ENCODE measurements around the gene OOSP3. TPM values are rescaled to one million over a fixed set of nuclear protein-coding genes. Genes with fewer than 3 reads are reported as not detected.

The OOSP3 gene
- total RNA-seq, 1 donor from 2014 or later: not detected

GRCh38 chr11:59943997-59944714, 65.6 kb downstream of the OOSP3 start:
- no peak for DNase-seq (ENCODE audit: low spot score)

GRCh38 chr11:59944720-59945119, 66.1 kb downstream of the OOSP3 start:
- no peak for DNase-seq (ENCODE audit: low spot score)

Other genes with a start within 250 kb of the OOSP3 start
- 38.1 TPM for gene PATL1, start 209.7 kb upstream of the OOSP3 start, total RNA-seq
- not detected for gene OR10V1, start 164.9 kb upstream of the OOSP3 start, total RNA-seq
- 31.8 TPM for gene STX3, start 123.4 kb upstream of the OOSP3 start, total RNA-seq
- gene MRPL16, start 68.0 kb upstream of the OOSP3 start, total RNA-seq: 40.1 TPM
- not detected for gene CBLIF, start 33.3 kb upstream of the OOSP3 start, total RNA-seq
- gene TCN1, start 12.3 kb upstream of the OOSP3 start, total RNA-seq: 3.3 TPM
- not detected for gene OOSP1, start 59.6 kb downstream of the OOSP3 start, total RNA-seq
- not detected for gene OOSP4A, start 85.3 kb downstream of the OOSP3 start, total RNA-seq
- gene OOSP4B, start 138.4 kb downstream of the OOSP3 start, total RNA-seq: not detected
- not detected for gene OOSP2, start 161.6 kb downstream of the OOSP3 start, total RNA-seq
- not detected for gene MS4A3, start 177.9 kb downstream of the OOSP3 start, total RNA-seq
- 3.0 TPM for gene MS4A2, start 209.9 kb downstream of the OOSP3 start, total RNA-seq

Measured in ureter (tissue), 1 donor.